ENCODE data around the gene BRCA1.

BRCA1 gene

DNA sequence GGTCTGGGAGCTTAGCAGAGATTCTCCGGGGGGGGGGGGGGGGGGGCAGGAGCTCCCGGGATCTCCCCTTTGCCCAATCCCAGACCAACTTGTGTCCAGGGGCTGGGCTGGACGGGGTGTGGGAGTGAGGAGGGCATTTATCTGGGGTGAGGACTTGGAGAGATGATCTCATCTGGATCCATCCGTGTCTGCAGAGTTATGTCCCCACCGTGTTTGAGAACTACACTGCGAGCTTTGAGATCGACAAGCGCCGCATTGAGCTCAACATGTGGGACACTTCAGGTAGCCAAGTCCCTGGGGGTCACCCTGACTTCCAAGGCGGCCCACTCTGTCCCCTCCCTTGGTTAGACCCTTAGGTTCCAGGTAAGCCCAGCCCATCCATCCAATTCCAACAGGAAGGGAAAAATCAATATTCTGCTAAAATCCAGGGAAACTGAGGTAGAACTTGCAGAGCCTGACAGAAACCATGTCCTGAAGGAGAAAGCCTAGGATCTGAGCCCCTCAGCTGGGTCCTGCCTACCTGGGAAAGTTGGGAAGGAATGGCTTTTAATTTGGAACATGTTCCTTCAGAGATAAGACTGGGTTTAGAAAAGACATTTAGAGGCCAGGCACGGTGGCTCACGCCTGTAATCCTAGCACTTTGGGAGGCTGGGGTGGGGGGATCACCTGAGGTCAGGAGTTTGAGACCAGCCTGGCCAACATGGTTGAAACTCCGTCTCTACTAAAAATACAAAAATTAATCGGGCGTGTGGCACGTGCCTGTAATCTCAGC, 99.2 kb downstream of the BRCA1 start:
- in situ Hi-C loops (cut with MboI; ENCODE audit: low sequenced_read_pairs): no loop called here

DNA sequence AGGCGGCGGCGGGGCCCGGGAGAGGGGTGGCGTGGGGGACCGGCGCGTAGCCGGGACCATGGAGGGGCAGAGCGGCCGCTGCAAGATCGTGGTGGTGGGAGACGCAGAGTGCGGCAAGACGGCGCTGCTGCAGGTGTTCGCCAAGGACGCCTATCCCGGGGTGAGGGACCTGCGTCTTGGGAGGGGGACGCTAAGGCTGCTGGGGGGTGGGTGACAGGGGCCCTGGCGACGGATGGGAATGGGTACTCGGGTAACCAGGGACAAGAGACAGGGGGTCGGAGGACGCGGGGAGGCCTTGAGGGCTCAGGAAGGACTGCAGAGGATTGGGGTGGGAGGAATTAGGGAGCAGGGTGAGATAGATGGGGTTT, 99.9 kb downstream of the BRCA1 start:
- in situ Hi-C loops (cut with MboI; ENCODE audit: low sequenced_read_pairs): no loop called here

DNA sequence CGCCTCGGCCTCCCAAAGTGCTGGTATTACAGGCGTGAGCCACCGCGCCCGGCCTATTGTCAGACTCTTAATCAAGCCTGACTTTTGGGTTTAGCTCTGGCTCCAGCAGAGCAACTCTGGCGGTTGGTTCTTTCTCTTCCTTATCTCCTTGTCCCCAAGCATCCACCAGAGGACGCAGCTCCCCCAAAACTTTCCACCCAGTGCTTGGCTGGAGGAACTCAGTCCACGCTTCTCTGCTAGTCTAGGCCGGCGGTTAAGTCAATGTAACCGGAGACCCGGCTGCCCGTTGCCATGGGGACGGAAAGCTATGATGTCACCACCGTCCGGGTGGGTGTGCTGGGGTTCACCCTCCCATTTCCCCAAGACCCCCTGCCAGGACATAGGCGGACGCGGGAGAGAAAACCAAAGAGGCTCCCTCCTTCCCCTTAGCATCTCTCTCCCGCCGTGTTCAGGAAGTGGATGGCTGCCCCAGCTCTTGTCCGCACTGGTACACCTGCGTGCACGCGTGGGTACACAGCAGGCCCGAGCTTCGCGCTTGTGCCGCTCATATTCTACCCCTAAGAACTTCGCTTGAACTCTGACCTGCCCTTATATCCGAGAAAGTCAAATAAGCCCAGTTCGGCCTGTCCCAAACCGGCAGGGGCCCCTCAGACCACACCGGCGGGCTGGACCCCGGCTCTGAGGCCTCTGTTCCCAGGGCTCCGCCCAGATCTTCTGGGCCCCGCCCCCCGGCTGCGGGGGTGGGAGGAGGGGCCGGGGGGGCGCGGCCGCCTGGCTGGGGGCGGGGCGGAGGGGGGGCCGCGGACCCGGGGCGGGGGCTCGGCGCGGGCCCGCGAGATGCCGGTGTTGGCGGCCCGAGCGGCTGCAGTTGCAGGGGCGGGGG, 100.5 kb downstream of the BRCA1 start, which contains the start of gene RND2:
TSS of gene RND2 (plus strand) at position 825 of the 883 bp plus-strand sequence. CDS start 117 bp downstream, outside the sequence.
- in situ Hi-C loops (cut with MboI; ENCODE audit: low sequenced_read_pairs): no loop called here

GRCh38 chr17:43021741-43022512, 103.2 kb downstream of the BRCA1 start, which contains the start of gene VAT1:
TSS of gene VAT1 (minus strand) at chr17:43022385. CDS start at chr17:43022322, 63 bp downstream.
- in situ Hi-C loops (cut with MboI; ENCODE audit: low sequenced_read_pairs): no loop called here

- in situ Hi-C loops (cut with MboI; ENCODE audit: low sequenced_read_pairs): no loop called here
Measured at GRCh38 chr17:43020789-43021740, 104.1 kb downstream of the BRCA1 start.

GRCh38 chr17:43020030-43020621, 105.0 kb downstream of the BRCA1 start:
- in situ Hi-C loops (cut with MboI; ENCODE audit: low sequenced_read_pairs): no loop called here

DNA sequence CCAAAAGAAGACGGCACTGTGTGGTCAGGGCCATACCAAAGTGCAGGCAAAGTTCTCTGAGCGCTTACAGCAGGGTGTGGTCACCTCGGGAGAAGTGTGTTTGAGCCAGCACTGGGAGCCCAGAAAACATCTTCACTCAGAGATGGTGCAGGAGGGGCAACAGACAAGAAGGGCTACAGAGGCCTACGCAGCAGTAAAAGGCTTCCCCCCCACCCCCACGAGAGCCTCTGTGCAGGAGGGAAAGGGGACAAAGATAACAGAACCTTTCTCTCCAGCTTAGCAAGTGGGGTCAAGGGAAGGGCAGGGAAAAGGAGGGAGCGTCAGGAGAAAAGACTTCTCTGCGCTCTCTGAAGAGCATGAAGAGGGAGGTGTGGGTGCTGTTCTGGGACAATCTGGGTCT, 105.7 kb downstream of the BRCA1 start:
- in situ Hi-C loops (cut with MboI; ENCODE audit: low sequenced_read_pairs): no loop called here

- in situ Hi-C loops (cut with MboI; ENCODE audit: low sequenced_read_pairs): no loop called here
Measured at GRCh38 chr17:43018932-43019331, 106.2 kb downstream of the BRCA1 start.

DNA sequence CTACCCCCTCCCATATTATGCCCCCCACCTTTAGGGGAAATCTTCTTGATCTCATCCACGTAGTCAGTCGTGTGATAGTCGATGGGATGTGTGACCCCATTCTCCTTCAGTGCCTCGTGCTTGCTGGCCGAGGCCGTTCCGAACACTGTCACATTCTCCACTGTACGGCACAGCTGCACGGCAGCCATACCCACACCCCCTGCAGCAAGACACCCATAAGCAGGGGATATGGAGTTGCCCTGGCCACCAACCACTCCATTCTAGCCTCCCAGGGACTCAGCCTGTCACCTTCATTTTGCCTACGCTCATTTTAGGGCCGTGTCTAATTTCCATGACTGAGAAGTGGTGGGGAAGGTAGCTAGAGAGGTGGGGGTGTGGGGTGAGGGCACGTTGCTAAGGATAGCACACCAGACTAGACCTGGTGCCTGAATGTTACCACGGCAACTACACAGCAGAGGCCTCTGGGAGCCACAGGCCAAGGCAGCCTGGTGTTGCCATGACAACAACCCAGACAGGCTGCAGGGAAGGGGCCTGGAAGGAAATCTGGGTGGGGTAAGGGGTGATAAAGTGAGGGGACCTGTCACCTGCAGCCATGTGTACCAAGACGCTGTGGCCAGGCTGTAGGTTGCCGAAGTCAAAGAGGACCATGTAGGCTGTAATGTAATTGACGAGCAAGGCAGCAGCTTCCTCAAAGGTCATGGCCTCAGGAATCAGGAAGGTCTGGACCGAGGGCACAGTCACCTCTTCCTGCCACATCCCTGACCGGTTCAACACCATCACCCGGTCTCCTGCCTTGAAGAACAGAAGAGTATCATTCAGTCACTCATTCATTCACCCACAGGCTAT, 106.9 kb downstream of the BRCA1 start:
- in situ Hi-C loops (cut with MboI; ENCODE audit: low sequenced_read_pairs): no loop called here

- in situ Hi-C loops (cut with MboI; ENCODE audit: low sequenced_read_pairs): no loop called here
Measured at GRCh38 chr17:43016216-43016615, 108.9 kb downstream of the BRCA1 start.

GRCh38 chr17:43015579-43015978, 109.6 kb downstream of the BRCA1 start:
- in situ Hi-C loops (cut with MboI; ENCODE audit: low sequenced_read_pairs): no loop called here

DNA sequence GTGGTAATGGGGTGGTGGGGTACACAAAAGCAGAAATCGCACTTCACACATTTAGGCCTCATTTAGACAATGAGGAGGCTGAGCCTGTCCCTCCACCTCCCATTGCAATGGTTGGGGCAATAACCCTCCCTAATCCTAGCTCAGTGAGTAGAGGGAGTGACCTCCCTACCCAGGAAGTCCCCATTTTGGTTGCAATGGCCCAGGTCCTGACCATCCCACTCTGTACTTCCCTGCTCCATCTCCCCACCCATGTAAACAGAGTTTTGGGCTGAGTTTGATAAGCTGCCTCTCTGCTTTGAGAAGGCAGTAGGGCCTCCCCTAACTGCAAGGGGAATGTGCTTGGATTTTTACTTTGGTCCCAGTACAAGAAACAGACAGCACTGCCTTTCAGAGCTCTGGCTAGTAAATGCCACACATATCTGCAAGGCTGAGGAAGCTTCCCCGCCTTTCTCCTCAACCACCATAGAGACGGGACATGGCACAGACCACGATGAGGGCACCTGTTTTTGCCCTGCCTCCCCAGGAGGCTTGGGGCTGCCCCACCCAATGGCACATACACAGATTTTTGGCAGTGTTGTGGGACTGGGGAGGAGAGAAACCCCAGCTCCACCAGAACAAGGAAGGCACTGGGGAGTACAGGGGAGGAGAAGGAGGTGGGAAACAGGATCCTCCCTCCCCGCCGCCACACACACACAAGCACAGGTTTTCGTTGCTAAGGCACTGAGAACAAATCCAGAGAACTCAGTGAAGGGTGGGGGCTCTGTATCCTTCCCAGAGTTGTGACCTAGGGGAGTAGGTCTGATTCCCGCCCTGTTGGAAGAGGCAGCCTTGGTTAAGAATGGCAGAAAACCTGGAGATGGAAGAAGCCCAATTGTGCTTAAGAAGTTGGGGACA, 110.3 kb downstream of the BRCA1 start:
- in situ Hi-C loops (cut with MboI; ENCODE audit: low sequenced_read_pairs): no loop called here

DNA sequence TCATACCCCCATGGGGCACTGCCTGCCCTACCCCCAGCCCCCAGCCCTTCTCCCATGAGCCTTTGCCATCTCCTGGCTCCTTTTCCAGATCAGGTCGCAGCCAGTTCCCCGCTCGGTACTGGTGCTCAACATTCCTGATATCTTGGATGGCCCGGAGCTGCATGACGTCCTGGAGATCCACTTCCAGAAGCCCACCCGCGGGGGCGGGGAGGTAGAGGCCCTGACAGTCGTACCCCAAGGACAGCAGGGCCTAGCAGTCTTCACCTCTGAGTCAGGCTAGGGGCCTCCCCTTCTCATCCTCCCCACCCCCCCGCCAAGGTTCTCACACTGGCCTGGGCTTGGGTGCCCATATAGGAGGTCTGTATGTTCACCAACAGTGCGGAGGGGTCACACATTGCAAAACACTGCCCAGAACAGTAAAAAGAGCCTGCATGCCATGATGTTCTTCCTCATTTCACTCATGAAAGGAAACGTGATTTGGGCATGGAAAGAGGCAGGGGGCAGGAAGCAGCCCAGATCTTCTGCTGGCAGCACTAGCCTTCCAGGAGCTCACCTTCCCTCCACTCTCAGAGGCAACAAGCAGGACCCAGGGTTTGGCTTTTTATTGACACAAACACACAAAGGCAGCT, 111.0 kb downstream of the BRCA1 start:
- in situ Hi-C loops (cut with MboI; ENCODE audit: low sequenced_read_pairs): no loop called here

- in situ Hi-C loops (cut with MboI; ENCODE audit: low sequenced_read_pairs): no loop called here
Measured at GRCh38 chr17:43013296-43013695, 111.9 kb downstream of the BRCA1 start.

- in situ Hi-C loops (cut with MboI; ENCODE audit: low sequenced_read_pairs): no loop called here
Measured at GRCh38 chr17:43011728-43012472, 113.3 kb downstream of the BRCA1 start.

GRCh38 chr17:43010667-43011308, 114.4 kb downstream of the BRCA1 start:
- in situ Hi-C loops (cut with MboI; ENCODE audit: low sequenced_read_pairs): no loop called here
